ENCODE measurements around the gene DENND5A. TPM values are rescaled to one million over a fixed set of nuclear protein-coding genes. Genes with fewer than 3 reads are reported as not detected.
"Not testable (repeated sequence)": the region's sequence is repeated elsewhere in the genome, so short reads cannot be mapped to it uniquely, and the experiment has no call there.

The DENND5A gene
- total RNA-seq, 1 donor from 2014 or later: 44.7 TPM

DNA sequence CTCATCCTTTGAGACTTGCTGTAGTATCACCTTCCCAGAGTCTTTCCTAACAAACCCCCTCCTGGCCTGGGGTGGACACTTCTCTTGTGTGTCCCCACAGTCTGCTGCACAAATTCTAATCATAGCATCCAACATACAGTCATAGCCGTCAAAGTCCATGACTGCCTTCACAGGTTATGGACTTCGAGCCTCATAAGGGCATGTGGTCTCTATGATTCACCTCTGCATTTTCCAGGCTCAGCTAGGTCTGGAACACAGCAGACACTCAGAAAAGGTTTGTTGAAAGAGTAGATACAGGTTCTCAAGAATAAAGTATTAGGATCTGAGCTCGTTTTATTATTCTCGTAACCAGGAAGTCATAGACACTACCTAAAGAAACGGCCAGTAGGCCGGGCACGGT lies 160.6 kb downstream of the DENND5A start:
- intact Hi-C loops (cut with micrococcal nuclease): no loop called here

DNA sequence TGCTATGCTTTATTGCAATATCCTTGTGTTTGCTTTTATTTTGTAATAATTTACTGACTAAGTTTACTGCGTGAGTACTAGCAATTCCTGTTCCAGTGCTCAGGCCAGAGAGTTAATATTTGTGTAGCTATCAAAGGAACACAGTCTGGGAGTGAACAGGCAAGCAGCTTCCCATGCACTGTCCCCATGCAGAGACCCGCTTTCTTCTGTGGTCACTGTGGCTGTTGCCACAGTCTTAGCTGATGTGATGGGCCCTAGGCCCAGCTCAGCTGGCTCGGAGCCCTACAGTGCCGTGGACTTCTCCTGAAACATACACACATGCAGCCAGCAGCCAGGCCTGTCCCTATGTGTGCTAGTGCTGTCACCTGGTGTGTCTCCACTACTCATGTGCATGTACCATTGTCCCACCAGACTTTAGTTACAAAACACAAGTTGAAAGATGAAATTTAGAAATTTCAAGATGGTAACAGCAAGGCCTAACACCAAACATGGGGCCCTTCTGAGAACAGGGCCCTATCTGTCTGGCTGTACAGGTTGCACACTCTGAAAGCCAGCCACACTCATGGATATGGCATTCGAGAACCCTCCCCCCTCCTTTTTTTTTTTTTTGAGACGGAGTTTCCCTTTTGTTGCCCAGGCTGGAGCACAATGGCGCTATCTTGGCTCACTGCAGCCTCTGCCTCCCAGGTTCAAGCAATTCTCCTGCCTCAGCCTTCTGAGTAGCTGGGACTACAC lies 161.4 kb downstream of the DENND5A start:
- intact Hi-C loops (cut with micrococcal nuclease): no loop called here

DNA sequence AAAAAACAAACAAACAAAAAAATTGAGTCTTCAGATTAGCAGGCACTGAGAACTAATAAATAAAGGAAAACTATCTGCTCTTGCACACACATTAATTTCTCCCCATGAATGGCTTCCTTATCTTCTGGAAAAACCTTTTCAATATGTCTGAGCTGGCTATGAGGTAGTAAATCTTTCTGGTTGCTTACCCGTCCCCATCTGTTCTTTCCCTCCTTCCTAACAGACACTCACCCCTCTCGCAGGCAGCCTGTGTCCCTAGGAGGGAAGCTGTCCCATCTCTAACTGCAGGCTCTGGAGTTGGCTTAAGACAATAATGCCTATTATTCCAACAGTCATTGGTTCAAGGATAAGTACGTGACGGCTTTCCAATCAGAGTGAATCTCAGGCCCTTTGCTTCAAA lies 165.5 kb downstream of the DENND5A start:
- intact Hi-C loops (cut with micrococcal nuclease): no loop called here

DNA sequence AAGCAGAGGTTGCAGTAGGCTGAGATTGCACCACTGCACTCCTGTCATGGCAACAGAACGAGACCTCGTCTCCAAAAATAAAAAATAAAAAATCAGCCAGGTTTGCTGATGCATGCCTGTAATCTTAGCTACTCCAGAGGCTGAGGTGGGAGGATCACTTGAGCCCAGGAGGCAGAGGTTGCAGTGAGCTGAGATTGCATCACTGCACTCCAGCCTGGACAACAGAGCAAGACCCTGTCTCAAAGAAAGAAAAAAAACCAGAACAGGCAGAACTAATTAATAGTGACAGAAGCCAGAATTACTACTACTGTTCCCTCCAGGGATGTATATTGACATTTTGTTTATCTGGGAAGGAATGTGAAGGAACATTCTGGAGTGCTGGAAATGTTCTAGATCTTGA lies 166.7 kb downstream of the DENND5A start:
- intact Hi-C loops (cut with micrococcal nuclease): not testable (repeated sequence)

DNA sequence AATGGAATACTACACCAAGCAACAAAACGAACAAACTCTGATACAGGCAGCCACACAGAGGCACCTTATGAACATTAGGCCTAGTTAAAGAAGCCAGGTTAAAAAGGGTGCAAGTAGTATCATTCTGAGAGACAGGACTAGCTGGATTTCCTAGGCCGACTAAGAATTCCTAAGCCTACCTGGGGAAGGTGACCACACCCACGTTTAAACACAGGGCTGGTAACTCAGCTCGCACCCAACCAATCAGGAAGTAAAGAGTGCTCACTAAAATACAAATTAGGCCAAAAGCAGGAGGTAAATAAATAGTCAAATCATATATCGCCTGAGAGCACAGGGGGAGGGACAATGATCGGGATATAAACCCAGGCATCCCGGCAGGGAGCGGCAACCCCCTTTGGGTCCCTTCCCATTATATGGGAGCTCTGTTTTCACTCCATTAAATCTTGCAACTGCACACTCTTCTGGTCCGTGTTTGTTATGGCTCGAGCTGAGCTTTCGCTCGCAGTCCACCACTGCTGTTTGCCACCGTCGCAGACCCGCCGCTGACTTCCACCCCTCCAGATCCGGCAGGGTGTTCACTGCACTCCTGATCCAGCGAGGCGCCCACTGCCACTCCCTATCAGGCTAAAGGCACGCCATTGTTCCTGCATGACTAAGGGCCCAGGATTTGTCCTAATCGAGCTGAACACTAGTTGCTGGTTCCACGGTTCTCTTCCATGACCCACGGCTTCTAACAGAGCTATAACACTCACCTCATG lies 167.8 kb downstream of the DENND5A start:
- intact Hi-C loops (cut with micrococcal nuclease): not testable (repeated sequence)

DNA sequence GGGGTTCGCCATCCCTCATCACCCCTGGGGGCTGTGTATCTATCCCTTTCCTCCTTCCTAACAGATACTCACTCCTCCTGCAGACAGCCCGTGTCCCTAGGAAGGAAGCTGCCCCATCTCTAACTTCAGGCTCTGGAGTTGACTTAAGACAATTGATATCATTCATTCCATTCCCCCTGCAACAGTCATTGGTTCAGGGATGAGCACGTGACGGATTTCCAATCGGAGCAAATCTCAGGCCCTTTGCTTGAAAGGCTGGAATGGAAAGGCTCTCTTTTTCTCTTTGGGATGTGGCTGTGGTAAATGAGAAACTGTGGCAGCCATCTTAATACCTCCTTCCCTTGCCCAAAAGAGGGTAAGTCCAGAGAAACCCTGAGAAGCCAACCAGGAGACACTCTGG lies 168.7 kb downstream of the DENND5A start:
- intact Hi-C loops (cut with micrococcal nuclease): no loop called here

DNA sequence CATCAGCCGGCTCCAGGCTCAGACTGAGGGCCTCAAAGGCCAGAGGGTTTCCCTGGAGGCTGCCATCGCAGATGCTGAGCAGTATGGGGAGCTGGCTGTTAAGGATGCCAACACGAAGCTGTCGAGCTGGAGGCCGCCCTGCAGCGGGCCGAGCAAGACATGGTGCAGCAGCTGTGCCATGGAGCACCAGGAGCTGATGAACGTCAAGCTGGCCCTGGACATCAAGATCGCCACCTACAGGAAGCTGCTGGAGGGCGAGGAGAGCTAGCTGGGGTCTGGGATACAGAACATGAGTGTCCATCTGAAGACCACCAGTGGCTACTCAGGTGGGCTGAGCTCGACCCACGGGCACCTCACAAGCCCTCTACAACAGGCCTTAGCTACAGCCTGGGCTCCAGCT lies 169.7 kb downstream of the DENND5A start:
- intact Hi-C loops (cut with micrococcal nuclease): no loop called here

DNA sequence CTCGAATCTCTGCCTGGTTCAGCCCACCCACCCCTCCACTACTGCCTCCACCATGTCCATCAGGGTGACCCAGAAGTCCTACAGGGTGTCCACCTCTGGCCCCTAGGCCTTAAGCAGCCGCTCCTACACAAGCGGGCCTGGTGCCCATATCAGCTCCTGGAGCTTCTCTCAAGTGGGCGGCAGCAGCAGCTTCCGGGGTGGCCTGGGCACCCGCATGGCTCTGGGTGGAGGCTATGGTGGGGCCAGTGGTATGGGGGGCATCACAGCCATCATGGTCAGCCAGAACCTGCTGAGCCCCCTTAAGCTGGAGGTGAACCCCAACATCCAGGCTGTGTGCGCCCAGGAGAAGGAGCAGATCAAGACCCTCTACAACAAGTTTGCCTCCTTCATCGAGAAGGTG lies 170.7 kb downstream of the DENND5A start:
- intact Hi-C loops (cut with micrococcal nuclease): no loop called here

DNA sequence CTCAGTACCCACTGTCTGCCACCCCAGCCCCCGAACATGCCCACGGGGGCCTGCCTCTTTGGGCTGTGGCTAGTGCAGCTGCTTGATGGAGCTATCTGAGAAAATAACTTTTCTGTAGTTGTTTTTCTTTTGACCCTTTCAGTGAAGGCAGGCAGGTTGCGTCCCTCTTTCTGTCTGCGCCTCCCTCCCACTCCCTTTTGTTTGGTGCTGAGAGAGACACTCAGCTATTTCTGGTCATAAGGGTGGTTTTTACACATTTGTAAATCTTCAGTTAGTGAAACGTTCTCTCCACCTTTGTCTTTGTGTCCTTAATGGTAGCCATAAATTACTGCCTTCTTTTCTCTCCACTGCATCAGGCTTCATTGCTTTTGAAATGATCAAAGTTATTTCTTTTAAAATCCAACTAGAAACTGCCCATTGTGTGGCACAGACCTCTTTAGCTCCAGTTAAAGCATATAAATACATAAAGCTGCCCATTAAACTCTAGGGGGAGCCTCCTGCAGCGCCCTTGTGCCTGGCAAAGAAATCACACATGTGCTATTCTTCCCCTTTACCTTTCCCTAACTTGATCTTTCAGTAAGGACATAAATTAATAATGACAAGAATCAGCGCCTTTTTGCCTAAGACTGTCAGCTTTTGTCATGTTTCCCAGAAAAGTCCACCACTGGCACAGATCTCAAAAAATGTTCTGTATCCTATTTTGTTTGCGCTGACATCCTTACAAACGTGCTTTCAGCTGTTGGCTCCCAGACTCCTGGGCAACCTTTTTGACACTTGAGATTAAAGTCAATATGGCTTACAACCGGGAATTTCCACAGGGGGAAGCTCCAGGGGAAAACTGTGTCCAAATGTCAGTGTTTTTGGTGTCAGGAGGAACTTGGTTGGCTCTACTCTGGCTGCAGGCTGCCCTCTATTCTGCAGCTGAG lies 172.0 kb downstream of the DENND5A start:
- intact Hi-C loops (cut with micrococcal nuclease): no loop called here

DNA sequence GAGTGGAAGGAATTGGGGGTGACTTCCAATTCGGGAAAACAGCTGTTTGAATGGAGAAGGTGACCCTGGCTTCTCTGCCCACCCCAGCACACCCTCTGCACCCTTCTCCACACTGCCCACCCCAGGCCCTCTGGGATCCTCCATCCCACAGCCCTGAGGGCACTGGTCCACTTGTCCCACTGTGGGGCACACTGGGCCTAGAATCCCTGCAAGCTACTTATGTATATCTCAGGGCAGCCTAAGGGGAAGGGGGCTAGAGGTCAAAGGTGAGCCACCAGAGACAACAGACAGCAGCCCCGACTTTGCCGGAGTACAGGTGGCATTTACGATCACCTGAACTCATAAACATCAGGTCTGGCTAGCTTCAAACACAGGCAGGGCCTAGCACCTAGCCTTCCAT lies 173.1 kb downstream of the DENND5A start:
- intact Hi-C loops (cut with micrococcal nuclease): no loop called here

DNA sequence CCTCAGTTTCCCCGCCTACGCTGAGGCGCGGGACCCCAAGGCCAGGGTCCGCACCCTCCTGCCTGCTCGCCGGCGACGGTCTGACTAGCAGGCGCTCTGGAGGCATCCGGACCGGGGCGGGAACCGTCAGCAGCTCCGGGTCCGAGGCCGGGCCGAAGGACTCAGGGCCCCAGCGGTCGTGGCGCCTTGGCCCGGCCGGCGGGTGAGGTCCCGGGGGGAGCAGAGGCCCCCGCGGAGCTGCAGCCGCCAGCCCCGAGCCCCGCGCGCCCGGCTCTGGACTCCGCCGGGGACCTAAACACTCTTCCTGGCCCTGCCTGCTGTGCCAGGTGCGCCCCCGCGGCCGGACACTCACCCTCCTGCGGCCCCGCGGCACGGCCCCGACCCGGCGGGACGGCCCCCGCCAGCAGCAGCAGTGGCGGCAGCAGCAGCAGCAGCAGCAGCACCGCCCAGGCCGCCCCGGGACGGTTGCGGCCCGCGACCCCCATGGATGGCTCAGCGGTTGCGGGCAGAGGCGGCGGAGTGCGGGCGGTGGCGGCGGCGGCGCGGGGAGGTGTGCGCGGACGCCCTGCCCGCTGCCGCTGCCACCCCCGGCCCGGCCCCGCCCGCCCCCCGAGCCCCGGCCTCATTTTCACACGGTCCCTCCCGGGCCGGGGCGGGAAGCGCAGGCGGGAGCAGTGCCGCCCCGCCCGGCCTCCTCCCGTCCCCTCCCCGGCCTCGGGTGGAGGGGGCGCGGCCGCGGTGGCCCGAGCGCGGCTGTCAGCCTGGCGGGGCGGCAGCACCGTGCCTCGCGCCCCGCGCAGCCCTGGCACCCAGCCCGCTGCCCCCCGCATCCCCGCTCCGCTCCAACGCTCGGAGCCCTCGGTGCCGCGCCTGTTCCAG lies 173.9 kb downstream of the DENND5A start, which contains the start of gene SCUBE2:
Gene SCUBE2, minus strand, starts transcription at position 556 of the 879 bp plus-strand sequence. Its CDS starts 71 bp downstream, at position 485.
- intact Hi-C loops (cut with micrococcal nuclease): no loop called here

DNA sequence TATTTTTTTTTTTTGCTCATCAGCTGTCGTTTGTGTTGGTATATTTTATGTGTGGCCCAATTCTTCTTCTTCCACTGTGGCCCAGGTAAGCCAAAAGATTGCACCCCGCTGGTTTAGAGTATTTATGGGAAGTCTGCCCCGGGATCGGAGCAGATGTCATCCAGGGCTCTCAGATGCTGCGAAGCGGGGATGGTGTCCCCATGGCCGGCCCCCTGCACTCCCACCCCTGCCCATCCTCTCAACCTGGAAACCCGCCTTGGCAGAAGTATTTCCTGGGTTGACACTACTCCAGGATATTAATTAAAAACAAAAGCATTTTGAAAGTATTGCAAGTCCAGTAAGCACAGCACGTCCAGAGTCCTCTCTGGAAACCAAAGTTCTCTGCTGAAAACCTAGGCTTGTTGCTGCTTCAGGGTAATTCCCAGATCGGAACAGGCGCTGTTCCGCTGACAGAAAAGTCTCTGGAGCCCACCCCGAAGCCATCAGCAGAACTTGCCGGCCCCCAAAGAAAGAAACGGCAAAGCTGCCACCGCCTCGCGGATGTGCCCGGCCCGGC lies 174.6 kb downstream of the DENND5A start:
- intact Hi-C loops (cut with micrococcal nuclease): no loop called here

DNA sequence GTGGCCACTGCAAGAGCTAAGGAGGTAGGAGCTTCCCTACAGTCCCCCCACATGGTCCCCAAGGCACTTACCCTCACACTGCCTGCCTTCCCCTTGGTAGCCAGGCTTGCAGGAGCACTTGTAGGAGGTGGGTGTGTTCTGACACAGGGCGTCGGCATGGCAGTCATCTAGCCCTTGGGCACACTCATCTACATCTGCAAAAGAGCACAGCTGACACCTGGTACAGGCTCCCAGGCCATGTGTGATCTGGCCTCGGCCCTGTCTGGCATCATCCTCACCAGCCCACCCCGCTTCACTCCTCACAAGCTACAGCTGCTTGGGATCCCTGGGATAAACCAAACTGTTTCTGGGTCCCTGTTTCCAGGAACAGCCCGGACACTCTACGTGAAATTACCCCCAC lies 175.5 kb downstream of the DENND5A start:
- intact Hi-C loops (cut with micrococcal nuclease): no loop called here

DNA sequence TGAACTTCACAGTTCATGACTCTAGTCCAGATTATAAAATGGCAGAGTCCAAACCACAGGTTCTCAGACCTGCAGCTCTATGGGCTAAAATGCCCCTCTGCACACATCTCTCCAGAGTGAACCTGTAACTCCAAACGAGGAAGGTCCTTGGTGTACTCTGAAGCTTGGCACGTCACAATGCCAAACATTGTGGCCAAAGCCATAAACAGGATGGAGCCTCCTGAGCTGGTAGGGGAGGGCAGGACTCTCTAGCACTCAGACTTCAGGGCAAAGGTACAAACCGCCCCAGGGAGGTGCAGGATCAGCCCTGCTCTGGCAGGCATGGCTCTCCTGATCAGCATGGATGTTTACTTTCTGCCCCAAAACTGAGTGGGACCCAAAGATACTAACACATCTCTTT lies 176.1 kb downstream of the DENND5A start:
- intact Hi-C loops (cut with micrococcal nuclease): no loop called here

Other genes starting within 250 kb of the DENND5A start
- gene SCUBE2, start 173.8 kb downstream of the DENND5A start, total RNA-seq: 0.23 and 0.34 TPM in 2 replicates
- gene TMEM41B, start 49.2 kb upstream of the DENND5A start, total RNA-seq: 33.5 and 38.0 TPM in 2 replicates
- 111 and 118 TPM in 2 replicates for gene IPO7, start 119.3 kb upstream of the DENND5A start, total RNA-seq
- 27.4 and 33.4 TPM in 2 replicates for gene ZNF143, start 195.7 kb upstream of the DENND5A start, total RNA-seq